AG04450 (cell line): ENCODE measurements around the gene NR2C2. TPM values are rescaled to one million over a fixed set of nuclear protein-coding genes. Genes with fewer than 3 reads are reported as not detected.
A peak's percentile ranks its signal among the peaks of the same experiment; 100 is the strongest.

Experiments used
- CTCF ChIA-PET: fragments of 300-600, 350-600 bp; formaldehyde crosslinking; extraction: SDS; loops from one replicate; lab custom pipeline; 2022; ENCODE audit warnings: antibody characterized with exemption, inconsistent platforms; lab: Charles Lee
- POLR2A ChIA-PET: fragments of 350-600 bp; formaldehyde crosslinking; extraction: SDS; loops from one replicate; lab custom pipeline; 2021; ENCODE audit warnings: antibody characterized with exemption, inconsistent platforms; lab: Yijun Ruan, JAX
- DNase-seq: peaks from one replicate; pipeline ENCODE4 v3.0.0-alpha.2; 2011; ENCODE audit warnings: low read depth, low spot score
- H3K27ac ChIP-seq: one replicate; pipeline ENCODE4 v1.5.1; 2012; ENCODE audit warnings: low read depth, low read length, control low read depth
- H3K27me3 ChIP-seq: one replicate; pipeline ENCODE4 v1.6.0; 2012; ENCODE audit warnings: low read length; ENCODE audit not compliant: control insufficient read depth, insufficient read depth
- H3K4me3 ChIP-seq: 2 replicates; pipeline ENCODE4 v1.5.1; 2011; ENCODE audit warnings: mild to moderate bottlenecking, low read depth, low read length, control low read depth
- H3K9me3 ChIP-seq: 2 replicates; pipeline ENCODE4 v1.5.1; 2012; ENCODE audit warnings: low read length; ENCODE audit not compliant: control insufficient read depth, insufficient read depth
- CTCF ChIP-seq: IDR thresholded peaks from 2 replicates; pipeline ENCODE4 v1.5.1; 2011; ENCODE audit warnings: low read depth, low read length, control low read depth, inconsistent platforms
- polyA plus RNA-seq: library from polyadenylated mRNA; depleted of rRNA; stranded (reverse); fragments of >200 nt; gene quantifications from 2 replicates; pipeline ENCODE4 v1.2.3, GENCODE V29; 2011

The NR2C2 gene
- polyA plus RNA-seq, 1 experiment = 16.1 TPM

GRCh38 chr3:15064835-15065549 is 117.6 kb downstream of the NR2C2 start, which contains the start of gene MRPS25:
Gene MRPS25, minus strand, starts transcription at chr3:15065315. Its CDS starts 121 bp downstream, at chr3:15065194.
- ChIA-PET CTCF (interaction anchor here (0.9 to 2.2 kb wide), 2 partner anchors 44 to 139 kb away, joined by 3 to 6 read pairs; no protein-coding TSS in a partner anchor), POLR2A (interaction anchor here (0.6 to 2.0 kb wide), 10 partner anchors 14 to 1684 kb away, joined by 3 to 10 read pairs (median 3); partner anchors contain the start of genes CHCHD4, LSM3, RBSN and TMEM43)
- Histone ChIP-seq H3K9me3 (peaks cover 6% of the 10 kb centered on the region; the same call in 1 of the 2 replicates), H3K27ac (peak within 1 kb of the TSS; percentile 57), H3K4me3 (peak within 1 kb of the TSS; percentile 98), H3K27me3 (no peaks in the 10 kb centered on the region)
- DNase-seq = peak; percentile 83
- TF ChIP-seq CTCF = no peak

- Histone ChIP-seq H3K27ac (no peak overlapping the region), H3K27me3 (no peaks in the 10 kb centered on the region), H3K9me3 (peaks cover 6% of the 10 kb centered on the region; the same call in 1 of the 2 replicates), H3K4me3 (peak overlapping the region; percentile 98)
- no peak for TF ChIP-seq CTCF
- POLR2A ChIA-PET = interaction anchor here (0.6 to 2.0 kb wide), 10 partner anchors 14 to 1685 kb away, joined by 3 to 10 read pairs (median 3); partner anchors contain the start of genes CHCHD4, LSM3, RBSN and TMEM43
- DNase-seq = no peak
- CTCF ChIA-PET = interaction anchor here (0.9 to 2.2 kb wide), 2 partner anchors 43 to 140 kb away, joined by 3 to 6 read pairs; no protein-coding TSS in a partner anchor
Observed at GRCh38 chr3:15065550-15066007, 118.2 kb downstream of the NR2C2 start.

GRCh38 chr3:15066467-15066866 is 119.1 kb downstream of the NR2C2 start:
- Histone ChIP-seq H3K4me3 (no peak overlapping the region), H3K27ac (no peak overlapping the region), H3K27me3 (no peaks in the 10 kb centered on the region), H3K9me3 (peaks cover 6% of the 10 kb centered on the region; the same call in 1 of the 2 replicates)
- no peak for DNase-seq
- POLR2A ChIA-PET = no interaction called here
- CTCF ChIA-PET = interaction anchor here (1.2 kb wide), 1 partner anchor 15 kb away, joined by 3 read pairs; no protein-coding TSS in a partner anchor
- no peak for TF ChIP-seq CTCF

GRCh38 chr3:15069441-15069840 is 122.1 kb downstream of the NR2C2 start:
- DNase-seq = no peak
- no peak for TF ChIP-seq CTCF
- peaks cover 6% of the 10 kb centered on the region; the same call in 1 of the 2 replicates for H3K9me3 ChIP-seq
- no peak overlapping the region for H3K4me3 ChIP-seq
- no peak overlapping the region for H3K27ac ChIP-seq
- H3K27me3 ChIP-seq = no peaks in the 10 kb centered on the region
- CTCF ChIA-PET = no interaction called here
- POLR2A ChIA-PET = no interaction called here
